GM18951 (cell line): Measurements from ENCODE around the gene ATG4A.

Experiments
- POLR2A ChIP-seq: IDR thresholded peaks from 4 replicates; pipeline ENCODE4 v1.6.1; 2011; ENCODE audit warnings: mild to moderate bottlenecking; ENCODE audit not compliant: insufficient read length, insufficient read depth; ENCODE audit errors: extremely low read depth
- in situ Hi-C: fragments of 300-500 bp; cut with MboI; formaldehyde crosslinking; loops from one replicate; pipeline ENCODE4 v1.12.0; 2022; ENCODE audit warnings: low sequenced_read_pairs, mixed read lengths, inconsistent platforms; ENCODE audit not compliant: unreplicated experiment

ATG4A gene

DNA sequence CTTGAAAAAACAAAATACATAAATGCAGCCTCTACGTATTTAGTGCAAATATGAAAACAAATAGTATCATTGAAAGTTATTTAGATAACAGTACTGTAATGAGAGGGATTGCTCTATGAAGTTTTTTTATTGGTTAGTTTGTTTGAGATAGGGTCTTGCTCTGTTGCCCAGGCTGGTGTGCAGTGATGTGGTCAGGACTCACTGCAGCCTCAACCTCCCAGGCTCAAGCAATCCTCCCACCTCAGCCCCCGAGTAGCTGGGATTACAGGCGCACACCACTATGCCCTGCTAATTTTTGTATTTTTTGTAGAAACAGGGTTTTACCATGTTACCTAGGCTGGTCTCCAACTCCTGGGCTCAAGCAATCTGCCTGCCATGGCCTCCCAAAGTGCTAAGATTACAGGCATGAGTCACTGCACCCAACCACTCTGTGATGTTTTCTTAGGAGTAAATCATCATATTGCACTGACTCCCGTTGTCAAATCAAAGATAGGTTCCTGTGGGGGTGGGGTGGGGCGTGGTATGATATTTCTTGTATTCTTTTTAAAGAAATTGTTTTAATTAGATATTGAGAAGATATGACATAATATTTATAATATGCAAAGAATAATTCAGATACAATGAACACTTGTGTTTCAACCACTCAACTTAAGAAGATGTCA is 75.8 kb downstream of the ATG4A start:
- no peak for TF ChIP-seq POLR2A
- in situ Hi-C loops = no loop called here

DNA sequence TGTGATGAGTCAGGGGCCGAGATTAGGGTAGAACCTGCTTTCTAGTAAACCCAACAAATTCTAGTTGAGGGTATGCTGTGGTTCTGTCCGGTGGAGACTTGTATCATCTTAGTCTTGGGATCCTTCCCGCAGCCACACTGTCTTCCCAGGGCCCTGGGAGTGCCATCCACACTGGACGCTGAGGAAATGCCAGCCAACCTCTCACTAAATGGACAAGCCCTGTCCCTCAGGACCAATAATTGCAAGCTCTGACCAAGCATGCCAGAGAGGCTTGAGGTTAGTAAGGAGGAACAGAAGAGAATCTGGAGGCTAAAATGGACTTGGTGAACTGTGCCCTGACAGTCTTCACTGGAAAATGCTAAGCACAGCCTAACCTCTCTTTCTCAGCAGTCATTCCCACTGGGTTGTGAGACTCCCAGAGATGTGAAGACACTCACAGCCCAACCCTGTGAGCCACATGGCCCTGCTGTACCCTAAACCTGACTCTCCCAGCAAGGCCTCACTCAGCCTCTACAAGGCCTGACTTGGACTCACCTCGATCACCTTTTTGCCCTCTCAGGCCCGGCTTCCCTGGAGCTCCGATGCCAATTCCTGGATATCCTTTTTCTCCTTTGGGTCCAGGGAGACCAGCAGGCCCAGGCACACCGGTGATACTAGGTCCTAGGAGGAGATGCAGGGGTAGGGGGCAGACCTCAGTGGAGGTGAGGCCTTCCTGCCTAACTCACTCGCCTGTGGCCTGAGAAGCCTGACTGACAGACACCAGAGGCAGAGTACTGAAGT is 77.6 kb downstream of the ATG4A start:
- in situ Hi-C loops = no loop called here
- no peak for TF ChIP-seq POLR2A

DNA sequence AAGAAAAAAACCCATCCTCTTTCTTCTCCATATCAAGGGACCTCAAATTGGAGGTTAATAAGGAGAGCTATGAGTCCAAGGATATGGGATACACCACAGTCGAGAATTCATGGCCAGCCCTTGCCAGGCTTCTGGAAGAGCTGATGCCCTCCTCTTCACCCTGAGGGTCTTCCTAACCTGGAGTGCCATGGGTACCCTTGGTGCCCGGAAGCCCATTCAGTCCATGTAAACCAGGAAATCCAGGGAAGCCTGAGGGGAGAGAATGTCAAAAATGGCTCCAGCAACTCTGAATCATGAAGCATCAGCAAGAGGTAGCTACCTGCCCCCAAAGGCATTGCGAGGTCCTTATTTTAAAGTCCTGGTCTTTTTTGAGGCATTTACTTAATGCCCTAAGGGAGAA is 78.2 kb downstream of the ATG4A start:
- TF ChIP-seq POLR2A = no peak
- in situ Hi-C loops = no loop called here

DNA sequence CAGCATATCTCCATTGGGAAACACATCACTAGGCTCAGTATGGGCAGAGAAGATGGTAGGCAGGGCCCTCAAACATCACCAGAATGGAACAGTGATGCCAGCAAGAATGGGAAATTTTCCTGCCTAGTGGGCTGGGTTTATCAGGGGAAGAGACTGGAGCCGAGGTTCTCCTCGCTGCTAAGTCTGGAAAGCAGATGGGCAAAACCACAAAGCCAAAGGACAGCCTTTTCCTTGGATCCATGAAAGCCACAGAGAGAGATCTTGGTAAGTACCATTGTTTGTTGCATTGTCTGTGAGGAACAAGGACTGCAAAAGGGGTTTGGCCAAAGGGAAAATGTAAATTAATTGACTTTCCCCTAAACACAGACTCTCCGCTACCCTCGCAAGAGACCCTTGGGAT is 80.1 kb downstream of the ATG4A start:
- no peak for TF ChIP-seq POLR2A
- in situ Hi-C loops = no loop called here

DNA sequence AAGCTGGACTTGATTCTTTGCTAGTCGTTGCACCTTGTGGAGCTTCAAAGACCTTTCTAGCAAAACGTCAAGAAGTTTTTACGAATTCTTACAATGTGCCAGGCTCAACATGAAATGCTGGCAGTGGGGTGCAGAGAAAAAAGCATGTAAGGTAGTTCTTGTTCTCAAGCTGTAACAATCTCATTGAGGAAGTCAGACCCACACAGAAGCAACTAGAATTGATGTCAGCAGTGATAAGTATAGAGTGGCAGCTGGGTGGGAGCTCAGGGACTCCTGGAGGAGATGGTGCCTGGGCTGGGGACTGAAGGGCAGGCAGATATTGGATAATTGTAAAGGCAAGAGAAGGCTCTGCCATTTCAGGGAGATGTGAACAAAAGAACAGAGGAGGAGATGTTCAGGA is 82.3 kb downstream of the ATG4A start:
- no peak for TF ChIP-seq POLR2A
- in situ Hi-C loops = no loop called here

DNA sequence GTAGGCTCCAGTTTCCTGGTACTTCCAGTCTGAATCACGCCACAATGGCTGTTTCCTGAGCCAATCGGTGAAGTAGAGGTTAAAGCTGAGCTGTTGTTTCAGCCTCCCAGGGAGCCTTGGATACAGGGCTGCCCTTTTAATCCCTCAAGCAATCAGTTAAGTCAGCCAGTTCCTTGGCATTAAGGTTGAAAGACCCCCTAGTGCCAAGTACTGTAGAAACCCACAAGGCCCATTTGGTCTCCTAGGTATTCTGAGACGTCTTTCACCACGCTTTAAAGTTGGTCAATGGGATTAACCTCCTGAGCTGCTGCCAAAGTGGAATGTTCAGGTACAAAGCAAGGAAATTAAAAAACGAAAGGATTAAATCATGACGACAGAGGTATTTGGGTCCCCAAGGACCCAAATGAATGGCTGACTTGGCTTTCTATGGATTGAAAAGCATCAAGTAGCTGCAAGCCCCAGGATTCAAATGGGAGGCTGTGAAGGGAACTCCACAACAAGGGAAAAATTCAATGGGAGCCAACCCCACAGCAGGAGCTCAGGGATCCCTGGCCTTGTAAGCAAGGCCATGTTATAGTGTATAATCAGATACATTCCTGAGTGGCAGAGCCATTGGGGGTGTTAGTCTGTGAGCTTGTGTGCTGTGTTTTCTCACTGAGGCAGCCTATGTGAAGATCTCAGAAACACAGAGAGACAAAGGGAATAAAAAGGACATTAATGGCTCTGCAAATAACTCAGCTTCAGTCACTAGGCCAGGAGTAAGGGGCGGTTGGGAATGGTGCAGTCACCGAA is 86.0 kb downstream of the ATG4A start:
- in situ Hi-C loops = no loop called here
- no peak for TF ChIP-seq POLR2A

DNA sequence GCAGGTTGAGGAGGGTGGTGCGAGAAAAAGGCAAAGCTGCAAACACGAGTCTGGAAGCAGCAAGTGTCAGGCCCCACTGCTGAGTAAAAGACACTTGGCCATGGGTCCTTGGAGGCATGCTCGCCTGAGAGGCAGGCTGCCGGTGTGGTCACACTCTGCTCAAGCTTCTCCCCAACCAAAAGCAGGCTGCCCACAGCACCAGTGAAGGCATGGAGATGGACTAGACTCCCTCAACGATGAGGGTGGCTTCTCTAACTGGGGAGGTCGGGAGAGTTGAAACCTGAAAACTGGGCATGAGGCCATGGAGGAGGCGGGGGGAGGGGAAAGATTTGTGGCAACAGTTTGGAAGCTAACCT is 86.5 kb downstream of the ATG4A start:
- in situ Hi-C loops = no loop called here
- no peak for TF ChIP-seq POLR2A

DNA sequence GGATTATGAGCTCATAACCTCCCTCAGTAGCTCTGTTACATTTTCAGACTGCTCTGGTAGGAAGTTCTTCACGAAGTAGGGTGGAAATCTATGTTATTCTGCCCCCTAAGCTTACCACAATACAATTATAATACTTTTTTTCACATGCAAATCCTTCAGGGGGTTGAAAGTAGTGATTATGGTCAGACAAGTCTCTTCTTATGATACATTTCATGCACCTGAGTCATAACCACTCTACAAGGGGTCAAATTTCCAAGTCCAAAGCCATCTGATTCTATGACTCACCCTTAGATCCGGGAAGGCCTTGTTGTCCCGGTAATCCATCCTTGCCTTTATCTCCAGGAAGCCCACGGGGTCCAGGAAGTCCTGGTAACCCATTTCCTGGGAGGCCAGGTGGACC is 95.2 kb downstream of the ATG4A start:
- no peak for TF ChIP-seq POLR2A
- in situ Hi-C loops = no loop called here

DNA sequence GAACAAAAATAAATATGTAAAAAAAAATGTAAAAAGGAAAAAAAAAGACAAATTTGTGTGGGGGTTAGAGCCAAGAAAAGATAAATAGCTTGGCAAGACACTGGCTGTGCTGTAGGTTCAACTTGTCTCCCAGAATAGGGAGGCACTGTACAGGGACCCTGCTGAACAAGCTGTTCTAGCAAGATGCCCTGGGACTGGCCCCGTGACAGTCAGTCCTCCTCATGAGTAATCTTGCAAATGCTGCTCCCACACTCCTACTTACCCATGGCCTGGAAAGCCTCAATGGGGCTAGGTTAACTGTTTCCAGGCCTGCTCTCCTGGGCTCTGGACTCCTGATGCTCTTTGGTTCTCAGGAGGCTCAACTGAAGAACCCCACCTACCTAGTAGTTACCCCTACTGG is 106.8 kb downstream of the ATG4A start:
- in situ Hi-C loops = no loop called here
- TF ChIP-seq POLR2A = no peak

DNA sequence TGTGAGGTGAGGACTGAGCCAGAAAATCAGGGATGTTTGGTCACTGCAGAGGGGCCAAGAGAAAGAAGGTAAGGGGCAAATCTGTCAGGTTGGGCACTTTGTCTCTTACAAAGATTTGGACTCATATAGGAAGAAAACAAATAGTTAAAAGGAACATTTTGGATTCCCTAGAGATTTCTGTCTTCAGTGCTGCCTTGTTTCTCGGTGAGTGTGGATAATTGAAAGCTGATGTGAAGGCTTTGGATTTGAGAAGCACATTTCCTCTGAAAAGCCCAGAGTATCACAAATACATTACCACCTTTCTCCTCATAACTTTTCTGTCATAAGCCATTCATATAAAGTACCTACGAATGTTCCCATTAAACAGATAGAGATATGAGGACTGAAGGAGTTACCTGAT is 107.5 kb downstream of the ATG4A start:
- no peak for TF ChIP-seq POLR2A
- in situ Hi-C loops = no loop called here

DNA sequence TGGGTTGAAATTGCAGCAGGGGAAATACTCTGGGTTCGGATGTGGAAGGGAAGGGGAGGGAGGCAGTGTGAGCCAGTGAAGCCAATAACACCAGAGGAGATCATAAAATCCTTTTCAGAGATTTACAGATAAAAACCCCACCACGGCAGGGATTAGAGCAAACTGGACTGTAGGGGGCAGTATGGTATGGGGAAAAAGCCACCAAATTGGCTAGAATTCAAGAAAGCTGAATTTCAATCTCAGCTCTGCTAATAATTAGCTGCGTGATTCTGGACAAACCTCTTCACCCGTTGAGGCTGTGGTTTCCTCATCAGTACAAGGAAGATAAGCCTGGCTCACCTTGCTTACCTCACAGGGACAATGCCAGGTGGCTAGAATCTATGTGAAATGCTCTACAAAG is 108.1 kb downstream of the ATG4A start:
- no peak for TF ChIP-seq POLR2A
- in situ Hi-C loops = loop anchor here (25.0 kb wide), 1 partner anchor 338 kb away; no protein-coding TSS in a partner anchor

DNA sequence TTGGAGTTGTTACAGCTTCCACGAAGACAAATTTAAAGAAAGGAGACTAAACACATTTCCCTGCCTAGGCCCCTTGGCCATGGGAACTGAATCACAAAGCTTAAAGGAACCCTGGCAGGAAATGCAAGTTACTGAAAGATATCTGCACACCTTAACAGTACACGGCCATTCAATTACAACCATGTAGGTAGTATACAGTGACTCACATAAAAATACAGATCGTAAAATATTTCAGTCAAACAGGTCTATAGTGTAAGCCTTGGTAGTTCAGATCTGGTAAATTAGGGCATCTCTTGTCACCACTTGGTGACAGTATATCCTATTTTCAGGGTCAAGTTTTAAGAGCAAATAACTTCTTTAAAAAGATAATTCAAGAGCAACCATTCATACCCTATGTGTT is 112.0 kb downstream of the ATG4A start:
- in situ Hi-C loops = loop anchor here (25.0 kb wide), 1 partner anchor 334 kb away; no protein-coding TSS in a partner anchor

More for the DNA sequence above, 112.0 kb downstream of the ATG4A start:
- TF ChIP-seq POLR2A = no peak
